Neuron (in vitro differentiated cells): ENCODE measurements around the gene PLEKHA5.
"Not testable (repeated sequence)": the region's sequence is repeated elsewhere in the genome, so short reads cannot be mapped to it uniquely, and the experiment has no call there.

Experiments used
- H2AFZ ChIP-seq: one replicate; pipeline ENCODE4 v1.6.1; 2013; ENCODE audit warnings: low read depth, mild to moderate bottlenecking, inconsistent platforms, low read length, moderate library complexity
- H3K27me3 ChIP-seq: one replicate; pipeline ENCODE4 v1.6.1; 2013; ENCODE audit warnings: low read length; ENCODE audit not compliant: insufficient read depth
- H3K36me3 ChIP-seq: one replicate; pipeline ENCODE4 v1.6.1; 2013; ENCODE audit warnings: low read length; ENCODE audit not compliant: insufficient read depth
- H3K4me1 ChIP-seq: one replicate; pipeline ENCODE4 v1.6.1; 2013; ENCODE audit warnings: low read length; ENCODE audit not compliant: insufficient read depth
- H3K4me3 ChIP-seq: 2 replicates; pipeline ENCODE4 v1.5.1; 2013; ENCODE audit warnings: mild to moderate bottlenecking, low read length, moderate library complexity
- H3K9me3 ChIP-seq: one replicate; pipeline ENCODE4 v1.6.1; 2013; ENCODE audit warnings: low read length

Gene PLEKHA5

GRCh38 chr12:19326102-19326501 lies 196.6 kb downstream of the PLEKHA5 start:
- Histone ChIP-seq H3K9me3 (peaks cover 6% of the 10 kb centered on the region), H3K4me3 (no peak overlapping the region), H3K27me3 (no peaks in the 10 kb centered on the region), H2AFZ (no peak overlapping the region), H3K4me1 (peaks cover 6% of the 10 kb centered on the region), H3K36me3 (peaks cover 32% of the 10 kb centered on the region)

- Histone ChIP-seq H3K4me1 (peaks cover 6% of the 10 kb centered on the region), H2AFZ (no peak overlapping the region), H3K27me3 (no peaks in the 10 kb centered on the region), H3K9me3 (no peaks in the 10 kb centered on the region), H3K4me3 (no peak overlapping the region), H3K36me3 (peaks cover 11% of the 10 kb centered on the region)
Measured at GRCh38 chr12:19332196-19332595, 202.7 kb downstream of the PLEKHA5 start.

GRCh38 chr12:19338405-19338804 lies 208.9 kb downstream of the PLEKHA5 start:
- Histone ChIP-seq H2AFZ (no peak overlapping the region), H3K27me3 (no peaks in the 10 kb centered on the region), H3K36me3 (peaks cover 25% of the 10 kb centered on the region), H3K4me1 (no peaks in the 10 kb centered on the region), H3K9me3 (no peaks in the 10 kb centered on the region), H3K4me3 (no peak overlapping the region)

- not testable (repeated sequence) for H3K4me1 ChIP-seq, H2AFZ ChIP-seq, H3K4me3 ChIP-seq, H3K9me3 ChIP-seq, H3K27me3 ChIP-seq
- peaks cover 52% of the 10 kb centered on the region for H3K36me3 ChIP-seq
Measured at GRCh38 chr12:19350850-19351249, 221.3 kb downstream of the PLEKHA5 start.

GRCh38 chr12:19351346-19351745 lies 221.8 kb downstream of the PLEKHA5 start:
- H3K36me3 ChIP-seq, result peaks cover 54% of the 10 kb centered on the region
- H3K9me3 ChIP-seq, result peaks cover 5% of the 10 kb centered on the region
- H2AFZ ChIP-seq, result no peak overlapping the region
- H3K27me3 ChIP-seq, result no peaks in the 10 kb centered on the region
- no peak overlapping the region for H3K4me3 ChIP-seq
- H3K4me1 ChIP-seq, result no peaks in the 10 kb centered on the region

- no peak overlapping the region for H2AFZ ChIP-seq
- H3K4me1 ChIP-seq, result no peaks in the 10 kb centered on the region
- no peaks in the 10 kb centered on the region for H3K27me3 ChIP-seq
- peaks cover 52% of the 10 kb centered on the region for H3K36me3 ChIP-seq
- H3K9me3 ChIP-seq, result peaks cover 2% of the 10 kb centered on the region
- H3K4me3 ChIP-seq, result no peak overlapping the region
Measured at GRCh38 chr12:19369691-19370148, 240.2 kb downstream of the PLEKHA5 start.

- H3K9me3 ChIP-seq, result peaks cover 2% of the 10 kb centered on the region
- no peak overlapping the region for H3K4me3 ChIP-seq
- H3K27me3 ChIP-seq, result no peaks in the 10 kb centered on the region
- no peak overlapping the region for H2AFZ ChIP-seq
- peaks cover 42% of the 10 kb centered on the region for H3K36me3 ChIP-seq
- peaks cover 6% of the 10 kb centered on the region for H3K4me1 ChIP-seq
Measured at GRCh38 chr12:19373586-19373985, 244.1 kb downstream of the PLEKHA5 start.

GRCh38 chr12:19375888-19376287 lies 246.4 kb downstream of the PLEKHA5 start:
- no peak overlapping the region for H3K4me3 ChIP-seq
- peaks cover 6% of the 10 kb centered on the region for H3K4me1 ChIP-seq
- no peaks in the 10 kb centered on the region for H3K27me3 ChIP-seq
- H2AFZ ChIP-seq, result no peak overlapping the region
- peaks cover 33% of the 10 kb centered on the region for H3K36me3 ChIP-seq
- H3K9me3 ChIP-seq, result no peaks in the 10 kb centered on the region

GRCh38 chr12:19376691-19377090 lies 247.2 kb downstream of the PLEKHA5 start:
- Histone ChIP-seq H2AFZ (no peak overlapping the region), H3K27me3 (no peaks in the 10 kb centered on the region), H3K4me3 (no peak overlapping the region), H3K36me3 (peaks cover 26% of the 10 kb centered on the region), H3K9me3 (no peaks in the 10 kb centered on the region), H3K4me1 (peaks cover 9% of the 10 kb centered on the region)

GRCh38 chr12:19382111-19382526 lies 252.6 kb downstream of the PLEKHA5 start:
- peaks cover 10% of the 10 kb centered on the region for H3K36me3 ChIP-seq
- H3K9me3 ChIP-seq, result no peaks in the 10 kb centered on the region
- no peaks in the 10 kb centered on the region for H3K27me3 ChIP-seq
- H3K4me1 ChIP-seq, result peaks cover 15% of the 10 kb centered on the region
- H2AFZ ChIP-seq, result no peak overlapping the region
- H3K4me3 ChIP-seq, result no peak overlapping the region

GRCh38 chr12:19382563-19382962 lies 253.0 kb downstream of the PLEKHA5 start:
- Histone ChIP-seq H3K4me3 (no peak overlapping the region), H3K27me3 (no peaks in the 10 kb centered on the region), H3K36me3 (peaks cover 10% of the 10 kb centered on the region), H3K9me3 (no peaks in the 10 kb centered on the region), H3K4me1 (peaks cover 15% of the 10 kb centered on the region), H2AFZ (no peak overlapping the region)

- Histone ChIP-seq H2AFZ (no peak overlapping the region), H3K4me3 (no peak overlapping the region), H3K4me1 (peaks cover 6% of the 10 kb centered on the region), H3K9me3 (no peaks in the 10 kb centered on the region), H3K36me3 (no peaks in the 10 kb centered on the region), H3K27me3 (no peaks in the 10 kb centered on the region)
Measured at GRCh38 chr12:19387161-19387560, 257.6 kb downstream of the PLEKHA5 start.

- no peaks in the 10 kb centered on the region for H3K27me3 ChIP-seq
- no peaks in the 10 kb centered on the region for H3K9me3 ChIP-seq
- no peak overlapping the region for H3K4me3 ChIP-seq
- H3K4me1 ChIP-seq, result no peaks in the 10 kb centered on the region
- H3K36me3 ChIP-seq, result no peaks in the 10 kb centered on the region
- H2AFZ ChIP-seq, result no peak overlapping the region
Measured at GRCh38 chr12:19388131-19388549, 258.6 kb downstream of the PLEKHA5 start.

- H2AFZ ChIP-seq, result no peak overlapping the region
- no peaks in the 10 kb centered on the region for H3K36me3 ChIP-seq
- no peaks in the 10 kb centered on the region for H3K9me3 ChIP-seq
- no peak overlapping the region for H3K4me3 ChIP-seq
- H3K4me1 ChIP-seq, result no peaks in the 10 kb centered on the region
- no peaks in the 10 kb centered on the region for H3K27me3 ChIP-seq
Measured at GRCh38 chr12:19390051-19390598, 260.6 kb downstream of the PLEKHA5 start.
